Thyroid gland (tissue), 4 donors: ENCODE results near the gene TNRC6B. TPM values are rescaled to one million over a fixed set of nuclear protein-coding genes. Genes with fewer than 3 reads are reported as not detected.

Experiments
- DNase-seq, 2 donors: peaks; one replicate each; pipeline ENCODE4 v3.0.0-alpha.2; 2019
- H3K27ac ChIP-seq, 3 donors: fragments of 200-600 bp; sonication (generic); 1 replicate in 2 of 3; 2 replicates in 1 of 3; pipeline ENCODE4 v1.5.1; 2016 to 2019; ENCODE audit warnings: mild to moderate bottlenecking in 1 of 3, moderate library complexity in 1 of 3
- H3K27me3 ChIP-seq: fragments of 200-600 bp; sonication (generic); one replicate; pipeline ENCODE4 v1.5.1; 2019
- H3K36me3 ChIP-seq, 2 donors: fragments of 200-600 bp; sonication (generic); one replicate each; pipeline ENCODE4 v1.5.1; 2016 to 2019
- H3K4me1 ChIP-seq, 2 donors: fragments of 200-600 bp; sonication (generic); one replicate each; pipeline ENCODE4 v1.5.1; 2017 to 2019
- H3K4me3 ChIP-seq, 3 donors: fragments of 200-600 bp; sonication (generic); replicated peaks in 1 of 3; 1 replicate in 2 of 3; 2 replicates in 1 of 3; pipeline ENCODE4 v1.5.1; 2016; ENCODE audit warnings: mild to moderate bottlenecking in 1 of 3
- H3K9me3 ChIP-seq: fragments of 200-600 bp; sonication (generic); one replicate; pipeline ENCODE4 v1.5.1; 2017
- POLR2A ChIP-seq, 2 donors: fragments of 450-650 bp; IDR thresholded peaks; one replicate each; pipeline ENCODE4 v1.6.1; 2017; ENCODE audit warnings: antibody characterized with exemption in 2 of 2, mild to moderate bottlenecking in 2 of 2, moderate library complexity in 1 of 2
- WGBS, 2 donors: methylation state at CpG; one replicate each; pipeline ENCODE4 v1.1.5; 2017; 5-methylcytosine and 5-hydroxymethylcytosine counted together
- intact Hi-C: fragments of 100-400 bp; cut with DNase I; formaldehyde crosslinking; loops from one replicate; pipeline ENCODE4 v1.15.1; 2023
- total RNA-seq, 4 donors: library from RNA; depleted of rRNA; stranded (reverse); fragments of >200 nt; gene quantifications; one replicate each; pipeline ENCODE4 v1.2.3, GENCODE V29; 2016
- TF ChIP-seq, protein P1 (sequence below), 6 experiments: fragments of 200-600 bp in 3 of 6; fragments of 450-650 bp in 3 of 6; sonication (generic) in 3 of 6; IDR thresholded peaks; one replicate each; pipeline ENCODE4 v1.5.1; 2016 to 2019; ENCODE audit warnings: antibody characterized with exemption in 6 of 6, mild to moderate bottlenecking in 2 of 6, inconsistent platforms in 1 of 6, moderate library complexity in 1 of 6

Gene TNRC6B
- total RNA-seq, 4 donors from 2014 or later, result 46.1 to 202 (median 114) TPM

GRCh38 chr22:40300884-40301672 lies 123.4 kb downstream of the TNRC6B start:
- 90 to 95% methylated on average over 7 to 11 of the region's 11 CpGs for WGBS, 2 donors
- intact Hi-C loops, result no loop called here
- H3K4me1 ChIP-seq, result no peaks in the 10 kb centered on the region
- H3K27ac ChIP-seq, result no peak overlapping the region
- no peaks in the 10 kb centered on the region for H3K9me3 ChIP-seq
- DNase-seq, result no peak
- no peak for TF ChIP-seq POLR2A (IDR thresholded peaks at IDR 0.05)
- TF ChIP-seq, protein P1, sequence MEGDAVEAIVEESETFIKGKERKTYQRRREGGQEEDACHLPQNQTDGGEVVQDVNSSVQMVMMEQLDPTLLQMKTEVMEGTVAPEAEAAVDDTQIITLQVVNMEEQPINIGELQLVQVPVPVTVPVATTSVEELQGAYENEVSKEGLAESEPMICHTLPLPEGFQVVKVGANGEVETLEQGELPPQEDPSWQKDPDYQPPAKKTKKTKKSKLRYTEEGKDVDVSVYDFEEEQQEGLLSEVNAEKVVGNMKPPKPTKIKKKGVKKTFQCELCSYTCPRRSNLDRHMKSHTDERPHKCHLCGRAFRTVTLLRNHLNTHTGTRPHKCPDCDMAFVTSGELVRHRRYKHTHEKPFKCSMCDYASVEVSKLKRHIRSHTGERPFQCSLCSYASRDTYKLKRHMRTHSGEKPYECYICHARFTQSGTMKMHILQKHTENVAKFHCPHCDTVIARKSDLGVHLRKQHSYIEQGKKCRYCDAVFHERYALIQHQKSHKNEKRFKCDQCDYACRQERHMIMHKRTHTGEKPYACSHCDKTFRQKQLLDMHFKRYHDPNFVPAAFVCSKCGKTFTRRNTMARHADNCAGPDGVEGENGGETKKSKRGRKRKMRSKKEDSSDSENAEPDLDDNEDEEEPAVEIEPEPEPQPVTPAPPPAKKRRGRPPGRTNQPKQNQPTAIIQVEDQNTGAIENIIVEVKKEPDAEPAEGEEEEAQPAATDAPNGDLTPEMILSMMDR (IDR thresholded peaks at IDR 0.05), result no peak
- peaks cover 15 to 22% of the 10 kb centered on the region in 2 donors for H3K36me3 ChIP-seq
- no peak overlapping the region for H3K4me3 ChIP-seq
- H3K27me3 ChIP-seq, result no peaks in the 10 kb centered on the region

- no peaks in the 10 kb centered on the region for H3K4me1 ChIP-seq
- intact Hi-C loops, result no loop called here
- peaks cover 15 to 22% of the 10 kb centered on the region in 2 donors for H3K36me3 ChIP-seq
- no peak for DNase-seq
- no peaks in the 10 kb centered on the region for H3K9me3 ChIP-seq
- no peaks in the 10 kb centered on the region for H3K27me3 ChIP-seq
- H3K4me3 ChIP-seq, result no peak overlapping the region
- no peak for TF ChIP-seq POLR2A (IDR thresholded peaks at IDR 0.05)
- TF ChIP-seq, protein P1 (IDR thresholded peaks at IDR 0.05), result no peak
- H3K27ac ChIP-seq, result no peak overlapping the region
- 96 to 97% methylated on average over 11 of the region's 11 CpGs for WGBS, 2 donors
These were observed 124.4 kb downstream of the TNRC6B start for GRCh38 chr22:40302149-40302548.

GRCh38 chr22:40305625-40306024 lies 127.9 kb downstream of the TNRC6B start:
- no peak for DNase-seq
- Histone ChIP-seq H3K36me3 (peaks cover 24 to 29% of the 10 kb centered on the region in 2 donors), H3K4me1 (peaks cover 15 to 16% of the 10 kb centered on the region in 2 donors), H3K27ac (no peak overlapping the region), H3K27me3 (no peaks in the 10 kb centered on the region), H3K9me3 (no peaks in the 10 kb centered on the region), H3K4me3 (no peak overlapping the region)
- WGBS, 2 donors, result 98% methylated on average over 5 of the region's 5 CpGs
- TF ChIP-seq, protein P1 (IDR thresholded peaks at IDR 0.05), result no peak
- TF ChIP-seq POLR2A (IDR thresholded peaks at IDR 0.05), result no peak
- intact Hi-C loops, result no loop called here

DNA sequence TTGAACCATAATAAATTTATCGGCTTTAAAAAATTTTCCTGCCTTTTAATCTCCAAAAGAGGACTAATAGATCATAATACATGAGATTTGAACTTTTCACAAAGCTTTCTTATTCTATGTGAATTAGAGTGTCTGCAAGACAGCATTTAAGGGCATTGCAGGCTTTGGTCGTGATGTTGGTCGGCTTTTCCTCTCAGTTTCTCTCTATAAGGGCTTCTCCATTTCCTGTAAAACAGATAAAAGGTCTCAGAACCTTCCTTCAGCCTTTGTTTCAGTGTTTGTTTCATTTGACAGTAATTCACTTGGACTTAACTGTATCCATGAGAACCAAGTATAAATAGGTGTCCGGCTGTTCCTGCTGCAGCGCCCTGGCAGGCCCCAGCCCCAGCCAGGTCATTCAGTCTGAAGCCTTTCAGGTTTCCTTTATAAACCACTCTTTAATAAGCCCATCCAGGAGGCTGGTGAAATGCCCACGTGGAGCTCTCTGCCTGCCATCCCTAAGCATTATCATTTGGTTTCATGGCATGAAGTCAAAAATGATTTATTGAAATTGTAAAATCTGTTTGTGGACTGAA lies 131.4 kb downstream of the TNRC6B start:
- WGBS, 2 donors, result 90 to 91% methylated on average over 6 of the region's 6 CpGs
- Histone ChIP-seq H3K27ac (peak overlapping the region; percentile 58 to 84 (median 62)), H3K9me3 (no peaks in the 10 kb centered on the region), H3K4me1 (peaks cover 21 to 25% of the 10 kb centered on the region in 2 donors), H3K36me3 (peaks cover 19 to 21% of the 10 kb centered on the region in 2 donors), H3K4me3 (no peak overlapping the region), H3K27me3 (no peaks in the 10 kb centered on the region)
- intact Hi-C loops, result no loop called here
- TF ChIP-seq, protein P1 (IDR thresholded peaks at IDR 0.05), result no peak
- TF ChIP-seq POLR2A (IDR thresholded peaks at IDR 0.05), result no peak
- DNase-seq, result no peak

- intact Hi-C loops, result no loop called here
- H3K4me3 ChIP-seq, result no peak overlapping the region
- H3K27me3 ChIP-seq, result no peaks in the 10 kb centered on the region
- peaks cover 21 to 25% of the 10 kb centered on the region in 2 donors for H3K4me1 ChIP-seq
- DNase-seq, result no peak
- no peaks in the 10 kb centered on the region for H3K9me3 ChIP-seq
- TF ChIP-seq, protein P1 (IDR thresholded peaks at IDR 0.05), result no peak
- no peak for TF ChIP-seq POLR2A (IDR thresholded peaks at IDR 0.05)
- peaks cover 19 to 26% of the 10 kb centered on the region in 2 donors for H3K36me3 ChIP-seq
- H3K27ac ChIP-seq, result peak overlapping the region; percentile 58 to 84 (median 62)
These were observed 131.9 kb downstream of the TNRC6B start for GRCh38 chr22:40309631-40310030.
